CD4-positive, CD25-positive, alpha-beta regulatory T cell (primary cell): ENCODE results near the gene CBARP. TPM values are rescaled to one million over a fixed set of nuclear protein-coding genes. Genes with fewer than 3 reads are reported as not detected.
A peak's percentile ranks its signal among the peaks of the same experiment; 100 is the strongest.

Experiments used
- ATAC-seq, 2 donors: fragments of 150-1000 bp; cut with Tn5 transposase; one replicate each; pipeline ENCODE4 v1.10.0; 2021; ENCODE audit warnings: low read depth in 2 of 2, moderate number of reproducible peaks in 2 of 2, moderate library complexity in 1 of 2
- DNase-seq, 3 donors: peaks; one replicate each; pipeline versions ENCODE4 v3.0.0 to v3.0.0-alpha.2; 2012 to 2022; ENCODE audit warnings: mixed read lengths in 1 of 3
- H3K27ac ChIP-seq: one replicate; pipeline ENCODE4 v1.7.0; 2013; ENCODE audit warnings: mild to moderate bottlenecking, low read length; ENCODE audit not compliant: insufficient read depth, poor library complexity, severe bottlenecking
- H3K27me3 ChIP-seq: one replicate; pipeline ENCODE4 v1.7.0; 2013; ENCODE audit warnings: low read length; ENCODE audit not compliant: control insufficient read depth, insufficient read depth
- H3K36me3 ChIP-seq: one replicate; pipeline ENCODE4 v1.7.0; 2013; ENCODE audit warnings: mild to moderate bottlenecking, low read length, moderate library complexity; ENCODE audit not compliant: control insufficient read depth, insufficient read depth
- H3K4me1 ChIP-seq: 2 replicates; pipeline ENCODE4 v1.7.0; 2013; ENCODE audit warnings: mild to moderate bottlenecking, low read length; ENCODE audit not compliant: insufficient read depth, control insufficient read depth, poor library complexity, severe bottlenecking
- H3K4me3 ChIP-seq: one replicate; pipeline ENCODE4 v1.7.0; 2013; ENCODE audit warnings: low read depth, mild to moderate bottlenecking, low read length, moderate library complexity
- H3K9me3 ChIP-seq, 2 experiments: 1 replicate in 1 of 2; 2 replicates in 1 of 2; pipeline ENCODE4 v1.7.0; 2013; ENCODE audit warnings: low read length in 2 of 2, mild to moderate bottlenecking in 1 of 2, moderate library complexity in 1 of 2; ENCODE audit not compliant: control insufficient read depth in 2 of 2
- H3K27ac Mint-ChIP-seq, 3 donors: one replicate each; pipeline ENCODE4 v1.8.0; 2020 to 2022; ENCODE audit warnings: mild to moderate bottlenecking in 3 of 3, mixed read lengths in 3 of 3, moderate library complexity in 2 of 3
- H3K27me3 Mint-ChIP-seq: one replicate; pipeline ENCODE4 v1.8.0; 2022; ENCODE audit warnings: mild to moderate bottlenecking, mixed read lengths
- H3K36me3 Mint-ChIP-seq: one replicate; pipeline ENCODE4 v1.8.0; 2020; ENCODE audit warnings: mixed read lengths
- H3K4me1 Mint-ChIP-seq, 4 donors: one replicate each; pipeline ENCODE4 v1.8.0; 2020 to 2022; ENCODE audit warnings: mixed read lengths in 4 of 4, mild to moderate bottlenecking in 1 of 4
- H3K4me3 Mint-ChIP-seq, 4 donors: one replicate each; pipeline ENCODE4 v1.8.0; 2020 to 2022; ENCODE audit warnings: mild to moderate bottlenecking in 4 of 4, mixed read lengths in 4 of 4, moderate library complexity in 3 of 4
- H3K9me3 Mint-ChIP-seq, 7 donors: one replicate each; pipeline ENCODE4 v1.8.0; 2020 to 2022; ENCODE audit warnings: mixed read lengths in 7 of 7, mild to moderate bottlenecking in 3 of 7, moderate library complexity in 2 of 7
- polyA plus RNA-seq, 4 donors: library from polyadenylated mRNA; unstranded; fragments of 300-500 nt; fragmentation: Illumina TruSeq; gene quantifications; one replicate each; pipeline ENCODE4 v1.2.3, GENCODE V29; 2021
- total RNA-seq: library from RNA; stranded (reverse); gene quantifications from one replicate; pipeline ENCODE4 v1.2.3, GENCODE V29; 2022

Gene CBARP
- total and polyA plus RNA-seq, 5 donors from 2014 or later, result 0.12 TPM; not detected in 4

DNA sequence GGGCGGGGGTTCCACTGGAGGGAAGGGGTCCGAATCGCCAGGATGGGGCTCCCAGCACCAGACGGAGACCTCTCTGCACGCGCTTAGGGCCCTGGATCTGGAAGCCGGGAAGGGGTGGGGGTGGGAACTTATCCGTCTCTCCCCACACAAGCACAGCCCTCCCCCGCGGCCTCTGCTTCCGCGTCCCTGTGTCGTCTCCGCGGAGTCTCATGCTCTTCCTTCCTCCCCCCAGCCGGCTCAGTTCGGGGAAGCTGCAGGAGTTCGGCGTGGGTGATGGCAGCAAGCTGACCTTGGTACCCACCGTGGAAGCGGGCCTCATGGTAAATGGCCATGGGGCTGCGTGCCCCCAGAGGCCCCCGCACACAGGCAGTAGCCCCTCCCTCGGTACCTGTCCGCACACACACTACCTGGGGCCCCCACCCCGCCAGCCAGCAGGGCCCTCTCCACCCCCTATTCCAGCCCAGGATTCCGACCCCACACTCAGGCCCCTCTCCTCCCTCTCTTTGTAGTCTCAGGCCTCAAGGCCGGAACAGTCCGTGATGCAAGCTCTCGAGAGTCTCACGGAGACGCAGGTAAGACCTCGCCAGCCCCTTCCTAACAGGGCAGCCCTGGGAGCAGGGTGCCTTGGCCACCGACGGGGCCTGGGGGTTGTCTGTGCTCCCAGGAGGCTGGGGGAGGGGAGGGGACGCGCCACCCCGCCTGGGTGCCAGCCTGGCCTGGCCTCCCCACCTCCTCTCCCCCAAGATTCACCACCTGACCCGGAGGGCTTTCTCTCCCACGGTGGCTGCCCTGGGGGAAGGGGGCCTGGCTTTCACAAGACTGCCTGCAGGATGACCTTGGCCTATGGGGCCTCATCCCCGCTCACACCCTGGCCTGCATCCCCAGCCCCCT, 13.8 kb upstream of the CBARP start:
- DNase-seq (peak; percentile 58 to 85 (median 60)), ATAC-seq (no peak)
- Mint-ChIP-seq H3K9me3 (peaks cover 0 to 4% (median 0%) of the 10 kb centered on the region in 7 donors), H3K27me3 (no peaks in the 10 kb centered on the region), H3K4me3 (peak overlapping the region; percentile 90 to 99 (median 95)), H3K4me1 (peaks cover 0 to 22% (median 5%) of the 10 kb centered on the region in 4 donors), H3K27ac (peak overlapping the region; percentile 89 to 95 (median 95)), H3K36me3 (no peaks in the 10 kb centered on the region)
- Histone ChIP-seq H3K4me1 (peaks cover 51% of the 10 kb centered on the region), H3K9me3 (no peaks in the 10 kb centered on the region), H3K27me3 (no peaks in the 10 kb centered on the region), H3K27ac (peak overlapping the region; percentile 88), H3K36me3 (peaks cover 23% of the 10 kb centered on the region), H3K4me3 (peak overlapping the region; percentile 51)

DNA sequence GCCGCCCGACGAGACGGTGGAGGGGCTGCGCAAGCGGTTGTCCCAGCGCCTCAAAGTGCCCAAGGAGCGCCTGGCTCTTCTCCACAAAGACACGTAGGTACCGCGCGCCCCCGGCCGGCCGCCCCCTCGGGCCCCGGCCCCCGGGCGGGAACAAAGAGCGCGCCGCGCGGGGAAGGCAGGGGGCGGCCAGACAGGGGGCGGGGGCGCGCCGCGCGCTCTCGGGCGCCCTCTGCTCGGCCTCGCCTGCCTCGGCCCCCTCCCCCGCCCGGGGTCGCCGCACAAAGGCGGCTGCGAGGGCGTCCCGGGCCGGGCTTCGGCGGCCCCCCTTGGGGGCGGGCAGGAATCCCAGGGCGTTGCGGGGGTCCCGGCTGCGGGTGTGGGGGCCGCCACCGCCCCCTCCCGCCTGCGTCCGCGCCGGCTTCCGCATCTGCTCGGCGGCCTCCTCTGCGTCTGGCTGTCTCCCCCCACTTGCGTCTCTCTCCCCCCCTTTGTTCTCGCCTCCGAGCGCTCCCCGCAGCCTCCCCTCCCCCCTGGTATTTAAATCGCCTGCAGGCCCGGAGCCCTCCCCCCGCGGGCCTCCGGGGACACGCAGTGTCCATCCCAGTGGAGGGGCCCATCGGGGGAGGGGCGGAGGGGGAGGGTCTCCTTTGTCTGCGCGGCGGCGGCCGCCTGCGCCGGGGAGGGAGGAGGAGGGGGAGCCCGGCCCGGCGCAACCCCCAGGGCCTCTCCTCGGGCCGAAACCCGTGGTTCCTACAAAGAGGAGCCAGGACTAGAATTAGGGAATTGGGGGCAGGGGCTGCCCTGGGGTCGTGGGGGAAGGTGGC, 12.8 kb upstream of the CBARP start:
- Mint-ChIP-seq H3K4me1 (peaks cover 0 to 18% (median 5%) of the 10 kb centered on the region in 4 donors), H3K27ac (peak overlapping the region in 2 of 3 donors; percentile 26 to 89), H3K27me3 (no peaks in the 10 kb centered on the region), H3K9me3 (peaks cover 0 to 4% (median 0%) of the 10 kb centered on the region in 7 donors), H3K4me3 (peak overlapping the region; percentile 90 to 99 (median 95)), H3K36me3 (no peaks in the 10 kb centered on the region)
- Histone ChIP-seq H3K4me1 (peaks cover 47% of the 10 kb centered on the region), H3K36me3 (peaks cover 17% of the 10 kb centered on the region), H3K27me3 (no peaks in the 10 kb centered on the region), H3K27ac (peak overlapping the region; percentile 88), H3K9me3 (no peaks in the 10 kb centered on the region), H3K4me3 (peak overlapping the region; percentile 51)
- DNase-seq (peak; percentile 61 to 76 (median 76)), ATAC-seq (no peak)

DNA sequence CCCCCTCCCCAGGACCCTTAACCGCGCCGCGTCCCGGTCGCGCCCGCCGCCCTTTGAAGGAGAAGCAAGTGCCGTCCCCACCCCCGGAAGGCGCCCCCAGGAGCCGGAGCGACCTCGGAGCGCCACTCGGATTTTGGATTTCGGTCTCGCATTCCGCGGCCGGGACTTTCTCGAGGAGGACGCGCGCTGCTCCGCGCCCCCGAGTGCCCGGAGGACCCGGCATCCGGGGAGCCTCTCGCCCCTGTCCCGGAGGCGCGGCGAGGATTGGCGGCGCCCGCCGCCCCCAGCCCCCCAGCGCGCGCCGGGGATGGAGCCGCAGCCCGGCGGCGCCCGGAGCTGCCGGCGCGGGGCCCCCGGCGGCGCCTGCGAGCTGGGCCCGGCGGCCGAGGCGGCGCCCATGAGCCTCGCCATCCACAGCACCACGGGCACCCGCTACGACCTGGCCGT, 12.2 kb upstream of the CBARP start:
- Mint-ChIP-seq H3K9me3 (peaks cover 0 to 4% (median 0%) of the 10 kb centered on the region in 7 donors), H3K27me3 (no peaks in the 10 kb centered on the region), H3K36me3 (no peaks in the 10 kb centered on the region), H3K27ac (peak overlapping the region; percentile 26 to 80 (median 58)), H3K4me1 (peaks cover 0 to 17% (median 5%) of the 10 kb centered on the region in 4 donors), H3K4me3 (peak overlapping the region; percentile 91 to 100 (median 94))
- peaks cover 11% of the 10 kb centered on the region for H3K36me3 ChIP-seq
- ATAC-seq (no peak), DNase-seq (no peak)
- no peaks in the 10 kb centered on the region for H3K27me3 ChIP-seq
- peak overlapping the region; percentile 88 for H3K27ac ChIP-seq
- no peaks in the 10 kb centered on the region for H3K9me3 ChIP-seq
- peaks cover 49% of the 10 kb centered on the region for H3K4me1 ChIP-seq
- no peak overlapping the region for H3K4me3 ChIP-seq

DNA sequence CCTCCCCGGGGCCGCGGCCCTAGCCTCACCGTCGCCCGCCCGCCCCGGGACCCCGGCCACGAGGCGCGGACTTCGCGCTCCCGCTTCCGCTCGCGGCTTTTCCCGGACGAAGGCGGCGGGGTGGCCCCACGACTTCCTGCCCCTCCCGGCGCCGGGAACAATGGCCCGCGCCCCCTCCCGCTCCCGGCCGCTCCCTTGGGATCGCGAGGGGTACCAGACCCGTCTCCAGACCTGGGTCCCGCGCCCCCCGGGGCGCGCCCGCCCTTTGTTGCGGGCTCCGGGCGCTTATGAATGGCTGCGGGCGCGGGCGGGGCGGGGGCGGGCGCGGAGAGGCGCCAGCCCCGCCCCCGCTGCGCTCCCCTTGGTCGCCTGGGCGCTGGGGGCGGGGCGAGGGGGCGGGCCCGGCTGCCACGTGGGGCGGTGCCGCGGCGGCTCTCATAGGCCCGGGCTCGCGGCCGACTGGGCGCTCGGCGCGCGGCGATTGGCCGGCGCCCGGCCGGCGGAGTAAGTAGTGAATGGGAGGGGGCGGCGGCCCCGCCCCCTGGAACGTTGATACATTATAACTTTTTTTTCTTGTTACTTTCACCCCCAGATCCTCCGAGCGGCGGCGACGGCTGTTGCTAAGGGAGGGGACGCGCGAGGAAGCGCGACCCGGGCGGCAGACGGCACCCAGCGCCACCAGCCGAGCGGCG, 11.6 kb upstream of the CBARP start:
- DNase-seq, result peak; percentile 91 to 96 (median 94)
- Histone ChIP-seq H3K4me3 (no peak overlapping the region), H3K36me3 (peaks cover 5% of the 10 kb centered on the region), H3K27me3 (no peaks in the 10 kb centered on the region), H3K4me1 (peaks cover 49% of the 10 kb centered on the region), H3K9me3 (no peaks in the 10 kb centered on the region), H3K27ac (peak overlapping the region; percentile 97)
- peak overlapping the region; percentile 91 to 100 (median 94) for H3K4me3 Mint-ChIP-seq
- H3K4me1 Mint-ChIP-seq, result peaks cover 0 to 14% (median 6%) of the 10 kb centered on the region in 4 donors
- ATAC-seq, result peak; percentile 65
- H3K9me3 Mint-ChIP-seq, result peaks cover 0 to 4% (median 0%) of the 10 kb centered on the region in 7 donors
- peak overlapping the region; percentile 58 to 95 (median 80) for H3K27ac Mint-ChIP-seq
- no peaks in the 10 kb centered on the region for H3K27me3 Mint-ChIP-seq
- no peaks in the 10 kb centered on the region for H3K36me3 Mint-ChIP-seq

DNA sequence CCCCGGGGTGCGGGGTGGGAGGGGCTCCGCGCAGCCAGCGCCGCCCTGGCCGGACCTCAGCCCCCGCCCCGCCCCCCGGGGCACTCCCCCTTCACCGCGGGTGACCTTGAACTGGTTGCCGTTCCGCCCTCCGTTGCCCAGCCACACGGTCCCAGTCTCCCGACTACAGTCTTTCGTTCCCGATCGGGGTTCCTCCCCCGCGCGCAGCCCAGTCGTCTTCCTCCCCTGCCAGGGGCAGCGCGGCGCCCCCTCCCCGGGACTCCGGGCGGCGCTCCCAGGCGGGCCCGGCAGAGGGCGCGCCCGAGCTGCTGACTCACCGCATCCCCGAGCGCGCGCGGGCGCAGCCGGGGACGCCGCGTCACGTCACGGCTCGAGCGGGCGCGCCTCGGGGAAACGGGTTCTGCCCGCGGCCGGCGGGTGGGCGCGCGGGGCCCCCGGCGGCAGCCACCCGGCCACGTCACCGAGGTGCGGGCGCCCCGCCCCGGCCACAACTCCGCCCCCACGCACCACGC, 11.0 kb upstream of the CBARP start:
- no peaks in the 10 kb centered on the region for H3K27me3 ChIP-seq
- no peaks in the 10 kb centered on the region for H3K36me3 ChIP-seq
- ATAC-seq (peak; percentile 29 to 36), DNase-seq (peak; percentile 80 to 88 (median 84))
- H3K4me1 ChIP-seq, result peaks cover 49% of the 10 kb centered on the region
- H3K36me3 Mint-ChIP-seq, result no peaks in the 10 kb centered on the region
- H3K27ac ChIP-seq, result peak overlapping the region; percentile 97
- H3K27me3 Mint-ChIP-seq, result no peaks in the 10 kb centered on the region
- peaks cover 0 to 15% (median 7%) of the 10 kb centered on the region in 4 donors for H3K4me1 Mint-ChIP-seq
- peak overlapping the region in 3 of 4 donors; percentile 72 to 75 (median 75) for H3K4me3 Mint-ChIP-seq
- H3K27ac Mint-ChIP-seq, result peak overlapping the region in 1 of 3 donors; percentile 74
- no peak overlapping the region for H3K4me3 ChIP-seq
- H3K9me3 ChIP-seq, result no peaks in the 10 kb centered on the region
- peaks cover 0 to 4% (median 0%) of the 10 kb centered on the region in 7 donors for H3K9me3 Mint-ChIP-seq

DNA sequence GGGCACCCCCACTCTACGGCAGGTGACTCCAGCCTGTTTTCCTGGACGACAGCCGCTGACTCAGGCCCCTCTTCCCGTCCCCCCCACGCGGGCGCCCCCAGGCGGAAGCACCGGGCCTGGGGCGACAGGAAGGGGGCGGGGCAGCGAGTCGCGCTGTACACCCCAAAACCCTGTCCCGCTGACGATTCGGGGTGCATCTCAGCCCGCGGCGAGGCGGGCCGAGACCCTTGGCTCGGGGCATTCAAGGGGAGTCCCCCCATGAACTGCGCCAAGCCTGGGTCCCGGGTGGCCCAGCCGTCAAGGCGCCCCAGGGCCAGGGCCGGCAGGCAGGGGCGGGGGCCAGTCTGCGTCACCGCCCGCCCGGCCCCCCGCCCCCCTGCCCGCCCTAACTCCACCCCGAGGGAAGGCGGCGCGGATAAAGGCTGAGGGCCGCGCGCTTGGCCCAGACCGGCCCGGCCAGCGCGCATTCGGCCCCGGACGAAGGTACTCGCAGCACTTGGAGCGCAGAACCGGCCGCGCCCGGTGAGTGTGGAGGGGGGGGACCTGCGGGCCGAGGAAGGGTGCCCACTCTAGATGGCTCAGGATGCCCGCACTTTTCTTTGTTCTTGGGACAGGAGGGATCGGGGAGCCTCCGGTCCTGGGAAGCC, 10.5 kb upstream of the CBARP start, which contains the start of gene MIDN:
MIDN (plus strand) TSS at position 445 of the 647 bp plus-strand sequence. CDS start 1,714 bp downstream, outside the sequence.
- Histone ChIP-seq H3K4me1 (peaks cover 49% of the 10 kb centered on the region), H3K4me3 (no peak within 1 kb of the TSS), H3K27ac (peak within 1 kb of the TSS; percentile 97), H3K36me3 (no peaks in the 10 kb centered on the region), H3K27me3 (no peaks in the 10 kb centered on the region), H3K9me3 (no peaks in the 10 kb centered on the region)
- Mint-ChIP-seq H3K27me3 (no peaks in the 10 kb centered on the region), H3K9me3 (peaks cover 0 to 2% (median 0%) of the 10 kb centered on the region in 7 donors), H3K27ac (peak within 1 kb of the TSS in 2 of 3 donors; percentile 59 to 74), H3K36me3 (no peaks in the 10 kb centered on the region), H3K4me1 (peaks cover 0 to 14% (median 7%) of the 10 kb centered on the region in 4 donors), H3K4me3 (peak within 1 kb of the TSS; percentile 72 to 100 (median 75))
- ATAC-seq (peak; percentile 3 to 5), DNase-seq (peak; percentile 73 to 80 (median 76))
